GM18951 (cell line): ENCODE results near the gene KPRP.

Experiments
- POLR2A ChIP-seq: IDR thresholded peaks from 4 replicates; pipeline ENCODE4 v1.6.1; 2011; ENCODE audit warnings: mild to moderate bottlenecking; ENCODE audit not compliant: insufficient read length, insufficient read depth; ENCODE audit errors: extremely low read depth
- in situ Hi-C: fragments of 300-500 bp; cut with MboI; formaldehyde crosslinking; loops from one replicate; pipeline ENCODE4 v1.12.0; 2022; ENCODE audit warnings: low sequenced_read_pairs, mixed read lengths, inconsistent platforms; ENCODE audit not compliant: unreplicated experiment

Gene KPRP

DNA sequence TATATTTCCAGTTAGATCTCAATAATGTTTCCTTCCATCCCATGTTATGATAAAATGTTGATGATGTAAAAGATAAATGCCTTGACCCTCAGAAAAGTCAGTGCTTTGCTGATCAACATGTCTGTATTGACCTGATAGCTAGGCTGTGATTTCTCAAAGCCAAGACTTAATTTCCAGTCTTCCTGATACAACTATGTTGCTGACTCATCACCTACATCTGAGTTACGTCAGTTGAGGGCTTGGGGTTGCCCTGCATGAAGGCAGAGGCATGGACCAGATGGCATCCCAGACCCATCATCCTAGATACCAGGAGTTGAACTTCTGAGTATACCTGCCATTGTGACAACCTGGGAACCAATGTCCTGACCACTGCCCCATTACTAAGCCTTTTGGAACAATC lies 43.5 kb downstream of the KPRP start:
- no peak for TF ChIP-seq POLR2A
- in situ Hi-C loops, result no loop called here

DNA sequence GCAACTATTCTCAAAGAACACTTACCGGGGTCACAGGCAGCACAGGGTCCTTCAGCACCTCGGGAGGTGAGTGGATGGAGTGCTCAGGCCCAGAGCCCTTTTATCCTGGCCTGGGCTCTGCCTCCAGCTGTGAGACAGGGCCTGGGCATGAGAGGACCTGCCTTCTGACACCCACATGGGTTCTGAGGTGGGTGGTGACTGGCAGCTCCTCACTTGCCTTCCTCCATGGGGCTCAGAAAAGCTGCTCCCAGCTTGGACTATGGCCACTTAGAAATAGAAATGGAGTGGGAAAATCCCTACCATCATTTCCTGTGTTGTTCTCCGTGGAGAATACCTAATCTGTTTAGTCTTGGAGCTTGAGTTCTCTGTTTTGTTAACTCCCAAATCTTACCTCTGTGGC lies 48.8 kb downstream of the KPRP start, which contains the start of gene LCE1C:
Gene LCE1C, minus strand, starts transcription at position 76 of the 400 bp plus-strand sequence. CDS start 1,173 bp downstream, outside the sequence.
- in situ Hi-C loops, result no loop called here
- TF ChIP-seq POLR2A, result no peak

DNA sequence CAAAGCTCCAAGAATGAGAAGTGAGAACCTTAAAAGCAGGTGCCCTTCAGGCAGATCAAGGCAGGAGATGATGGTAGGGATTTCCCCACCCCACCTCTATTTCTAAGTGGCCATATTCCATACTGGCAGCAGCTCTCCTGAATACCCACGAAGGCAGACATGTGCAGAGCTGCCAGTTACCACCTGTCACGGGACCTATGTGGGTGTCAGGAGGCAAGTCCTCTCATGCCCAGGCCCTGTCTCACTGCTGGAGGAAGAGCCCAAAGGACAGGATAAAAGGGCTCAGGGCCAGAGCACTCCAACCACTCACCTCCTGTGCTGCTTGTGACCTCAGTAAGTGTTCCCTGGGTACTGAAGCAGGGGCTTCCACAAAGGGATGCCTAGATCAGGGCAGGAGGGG lies 53.2 kb downstream of the KPRP start:
- no peak for TF ChIP-seq POLR2A
- in situ Hi-C loops, result no loop called here
